Fibroblast of pulmonary artery (primary cell): ENCODE measurements around the gene FHIT.
A peak's percentile ranks its signal among the peaks of the same experiment; 100 is the strongest.

Experiments used
- DNase-seq: peaks from one replicate; pipeline ENCODE4 v3.0.0-alpha.2; 2010; ENCODE audit warnings: low read depth
- H3K4me3 ChIP-seq: replicated peaks from 2 replicates; pipeline ENCODE4 v1.5.1; 2011; ENCODE audit warnings: low read depth, mild to moderate bottlenecking, control low read depth, low read length, moderate library complexity
- CTCF ChIP-seq: IDR thresholded peaks from 2 replicates; pipeline ENCODE4 v1.5.1; 2011; ENCODE audit warnings: mild to moderate bottlenecking, control low read depth, low read length, inconsistent platforms; ENCODE audit errors: missing control alignments

Gene FHIT

GRCh38 chr3:59831394-59831793, 1419.9 kb downstream of the FHIT start:
- no peak for DNase-seq
- no peak for TF ChIP-seq CTCF
- no peak overlapping the region for H3K4me3 ChIP-seq

- DNase-seq = no peak
- TF ChIP-seq CTCF = no peak
- no peak overlapping the region for H3K4me3 ChIP-seq
Measured at GRCh38 chr3:59829527-59829926, 1421.7 kb downstream of the FHIT start.

- no peak for TF ChIP-seq CTCF
- H3K4me3 ChIP-seq = no peak overlapping the region
- no peak for DNase-seq
Measured at GRCh38 chr3:59824876-59825275, 1426.4 kb downstream of the FHIT start.

- no peak for TF ChIP-seq CTCF
- no peak for DNase-seq
- H3K4me3 ChIP-seq = no peak overlapping the region
Measured at GRCh38 chr3:59821274-59821673, 1430.0 kb downstream of the FHIT start.

GRCh38 chr3:59820352-59820934, 1430.8 kb downstream of the FHIT start:
- DNase-seq = peak; percentile 7
- no peak for TF ChIP-seq CTCF
- H3K4me3 ChIP-seq = no peak overlapping the region

GRCh38 chr3:59818919-59819300, 1432.3 kb downstream of the FHIT start:
- no peak for DNase-seq
- TF ChIP-seq CTCF = no peak
- H3K4me3 ChIP-seq = no peak overlapping the region
